GM23248 (cell line): ENCODE measurements around the gene XPO6.

Experiments used
- EZH2 ChIP-seq: fragments of 200-600 bp; sonication (generic); IDR thresholded peaks from 2 replicates; pipeline ENCODE4 v1.6.1; 2018; ENCODE audit warnings: antibody characterized with exemption, mild to moderate bottlenecking; ENCODE audit not compliant: insufficient read depth, poor library complexity, severe bottlenecking
- EZH2phosphoT487 ChIP-seq: fragments of 200-600 bp; sonication (generic); IDR thresholded peaks from 2 replicates; pipeline ENCODE4 v1.6.1; 2018; ENCODE audit warnings: antibody characterized with exemption, moderate library complexity, mild to moderate bottlenecking, low read depth; ENCODE audit not compliant: insufficient read depth

DNA sequence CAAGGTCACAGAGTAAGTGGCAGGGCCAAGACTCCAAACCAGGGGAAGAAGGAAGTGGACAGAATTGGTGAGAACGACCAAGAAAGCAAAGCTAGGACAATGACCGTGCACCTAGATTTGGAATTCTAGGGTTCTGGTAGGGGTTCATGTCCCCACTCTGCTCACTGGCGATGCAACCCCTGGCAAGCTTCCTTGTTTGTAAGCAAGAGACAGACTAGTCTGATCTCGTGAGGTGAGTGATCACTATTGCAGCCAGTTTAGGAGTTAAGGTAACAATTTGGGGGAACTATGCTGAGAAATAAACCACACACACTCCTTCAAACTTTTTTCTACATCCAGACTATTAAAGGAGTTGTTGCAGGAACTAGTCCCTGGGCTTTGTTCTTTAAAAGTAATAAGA lies 48.1 kb downstream of the XPO6 start:
- TF ChIP-seq EZH2, result no peak
- no peak for TF ChIP-seq EZH2phosphoT487
